WTC11 (cell line): ENCODE data around the gene VCAN. TPM values are rescaled to one million over a fixed set of nuclear protein-coding genes. Genes with fewer than 3 reads are reported as not detected.

Experiments
- ATAC-seq: fragments of 200-7000 bp; cut with Tn5 transposase; 2 replicates; pipeline ENCODE4 v1.10.0; 2021; ENCODE audit warnings: mild to moderate bottlenecking, moderate library complexity
- CTCF ChIA-PET: fragments of 300-600 bp; sonication (Branson Sonifier 250); formaldehyde crosslinking; loops from one replicate; lab custom pipeline; 2021; ENCODE audit warnings: antibody characterized with exemption; lab: Charles Lee
- POLR2A ChIA-PET: fragments of 350-600 bp; sonication (Branson Sonifier 250); formaldehyde crosslinking; loops from one replicate; lab custom pipeline; 2021; ENCODE audit warnings: antibody characterized with exemption; lab: Charles Lee
- DNase-seq: peaks from one replicate; pipeline ENCODE4 v3.0.0; 2021; ENCODE audit warnings: low spot score
- H3K27ac Mint-ChIP-seq: 2 replicates; pipeline ENCODE4 v1.8.0; 2021; ENCODE audit warnings: mixed read lengths
- H3K27me3 Mint-ChIP-seq: 2 replicates; pipeline ENCODE4 v1.8.0; 2021; ENCODE audit warnings: low read depth, mild to moderate bottlenecking, moderate library complexity, mixed read lengths
- H3K36me3 Mint-ChIP-seq: 2 replicates; pipeline ENCODE4 v1.8.0; 2021; ENCODE audit warnings: mixed read lengths
- H3K4me1 Mint-ChIP-seq: 2 replicates; pipeline ENCODE4 v1.8.0; 2022; ENCODE audit warnings: mixed read lengths
- H3K4me3 Mint-ChIP-seq: 2 replicates; pipeline ENCODE4 v1.8.0; 2021; ENCODE audit warnings: mild to moderate bottlenecking, moderate library complexity, mixed read lengths
- H3K9me3 Mint-ChIP-seq: 2 replicates; pipeline ENCODE4 v1.8.0; 2021; ENCODE audit warnings: mixed read lengths
- E2F4 ChIP-seq: sonication (generic); formaldehyde crosslinking; IDR thresholded peaks from 2 replicates; pipeline ENCODE4 v1.8.1; 2022; ENCODE audit warnings: low read depth, mild to moderate bottlenecking, moderate library complexity, missing genetic modification reagents, borderline replicate concordance
- ERG ChIP-seq: fragments of 250-450 bp; sonication (Bioruptor Pico); IDR thresholded peaks from 2 replicates; pipeline ENCODE4 v1.8.0; 2021; ENCODE audit warnings: mild to moderate bottlenecking
- GRHL2 ChIP-seq: fragments of 250-450 bp; sonication (Bioruptor Pico); IDR thresholded peaks from 2 replicates; pipeline ENCODE4 v1.8.0; 2022; ENCODE audit warnings: mild to moderate bottlenecking, moderate library complexity; ENCODE audit not compliant: insufficient replicate concordance, severe bottlenecking
- GTF2I ChIP-seq: fragments of 250-450 bp; sonication (Bioruptor Pico); conservative IDR thresholded peaks from 2 replicates; pipeline ENCODE4 v1.4.0; 2021; ENCODE audit warnings: mild to moderate bottlenecking
- NFATC4 ChIP-seq: fragments of 250-450 bp; sonication (Bioruptor Pico); IDR thresholded peaks from 2 replicates; pipeline ENCODE4 v1.9.0; 2021; ENCODE audit warnings: mild to moderate bottlenecking
- NR2C2 ChIP-seq: sonication (generic); formaldehyde crosslinking; IDR thresholded peaks from 2 replicates; pipeline ENCODE4 v1.8.0; 2022; ENCODE audit warnings: mild to moderate bottlenecking, missing genetic modification reagents
- SMAD4 ChIP-seq: sonication (generic); formaldehyde crosslinking; IDR thresholded peaks from 2 replicates; pipeline ENCODE4 v1.8.0; 2022; ENCODE audit warnings: mild to moderate bottlenecking, missing genetic modification reagents
- ZBTB21 ChIP-seq: sonication (generic); formaldehyde crosslinking; IDR thresholded peaks from 2 replicates; pipeline ENCODE4 v1.8.1; 2023; ENCODE audit warnings: mild to moderate bottlenecking, missing genetic modification reagents, borderline replicate concordance
- ZNF396 ChIP-seq: fragments of 250-450 bp; sonication (Bioruptor Pico); IDR thresholded peaks from 2 replicates; pipeline ENCODE4 v1.8.0; 2021; ENCODE audit warnings: mild to moderate bottlenecking, moderate library complexity, borderline replicate concordance
- ZNF423 ChIP-seq: fragments of 250-450 bp; sonication (Bioruptor Pico); IDR thresholded peaks from 2 replicates; pipeline ENCODE4 v2.1.2; 2022; ENCODE audit warnings: mild to moderate bottlenecking, moderate library complexity
- total RNA-seq: library from RNA; stranded (reverse); gene quantifications from 3 replicates; pipeline ENCODE4 v1.2.3, GENCODE V29; 2021
- TF ChIP-seq, protein P1 (sequence below): sonication (generic); formaldehyde crosslinking; IDR thresholded peaks from 2 replicates; pipeline ENCODE4 v1.8.1; 2022; ENCODE audit warnings: mild to moderate bottlenecking, moderate library complexity, missing genetic modification reagents
- TF ChIP-seq, protein P2 (sequence below): sonication (generic); formaldehyde crosslinking; IDR thresholded peaks from 2 replicates; pipeline ENCODE4 v1.8.1; 2023; ENCODE audit warnings: mild to moderate bottlenecking, missing genetic modification reagents, borderline replicate concordance
- TF ChIP-seq, protein P3 (sequence below): sonication (generic); formaldehyde crosslinking; IDR thresholded peaks from 2 replicates; pipeline ENCODE4 v1.8.1; 2022; ENCODE audit warnings: mild to moderate bottlenecking, missing genetic modification reagents, moderate library complexity, borderline replicate concordance
- TF ChIP-seq, protein P4 (sequence below): sonication (generic); formaldehyde crosslinking; IDR thresholded peaks from 2 replicates; pipeline ENCODE4 v1.8.0; 2022; ENCODE audit warnings: mild to moderate bottlenecking, missing genetic modification reagents

Gene VCAN
- total RNA-seq, 1 experiment from 2014 or later, result 276 TPM

- Mint-ChIP-seq H3K27ac (no peak overlapping the region), H3K36me3 (peaks cover 48% of the 10 kb centered on the region), H3K4me3 (no peak overlapping the region), H3K27me3 (no peaks in the 10 kb centered on the region), H3K4me1 (no peaks in the 10 kb centered on the region), H3K9me3 (no peaks in the 10 kb centered on the region)
- TF ChIP-seq, protein P1, sequence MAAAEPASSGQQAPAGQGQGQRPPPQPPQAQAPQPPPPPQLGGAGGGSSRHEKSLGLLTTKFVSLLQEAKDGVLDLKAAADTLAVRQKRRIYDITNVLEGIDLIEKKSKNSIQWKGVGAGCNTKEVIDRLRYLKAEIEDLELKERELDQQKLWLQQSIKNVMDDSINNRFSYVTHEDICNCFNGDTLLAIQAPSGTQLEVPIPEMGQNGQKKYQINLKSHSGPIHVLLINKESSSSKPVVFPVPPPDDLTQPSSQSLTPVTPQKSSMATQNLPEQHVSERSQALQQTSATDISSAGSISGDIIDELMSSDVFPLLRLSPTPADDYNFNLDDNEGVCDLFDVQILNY (CRISPR knock-in tag), result no peak
- TF ChIP-seq, protein P2, sequence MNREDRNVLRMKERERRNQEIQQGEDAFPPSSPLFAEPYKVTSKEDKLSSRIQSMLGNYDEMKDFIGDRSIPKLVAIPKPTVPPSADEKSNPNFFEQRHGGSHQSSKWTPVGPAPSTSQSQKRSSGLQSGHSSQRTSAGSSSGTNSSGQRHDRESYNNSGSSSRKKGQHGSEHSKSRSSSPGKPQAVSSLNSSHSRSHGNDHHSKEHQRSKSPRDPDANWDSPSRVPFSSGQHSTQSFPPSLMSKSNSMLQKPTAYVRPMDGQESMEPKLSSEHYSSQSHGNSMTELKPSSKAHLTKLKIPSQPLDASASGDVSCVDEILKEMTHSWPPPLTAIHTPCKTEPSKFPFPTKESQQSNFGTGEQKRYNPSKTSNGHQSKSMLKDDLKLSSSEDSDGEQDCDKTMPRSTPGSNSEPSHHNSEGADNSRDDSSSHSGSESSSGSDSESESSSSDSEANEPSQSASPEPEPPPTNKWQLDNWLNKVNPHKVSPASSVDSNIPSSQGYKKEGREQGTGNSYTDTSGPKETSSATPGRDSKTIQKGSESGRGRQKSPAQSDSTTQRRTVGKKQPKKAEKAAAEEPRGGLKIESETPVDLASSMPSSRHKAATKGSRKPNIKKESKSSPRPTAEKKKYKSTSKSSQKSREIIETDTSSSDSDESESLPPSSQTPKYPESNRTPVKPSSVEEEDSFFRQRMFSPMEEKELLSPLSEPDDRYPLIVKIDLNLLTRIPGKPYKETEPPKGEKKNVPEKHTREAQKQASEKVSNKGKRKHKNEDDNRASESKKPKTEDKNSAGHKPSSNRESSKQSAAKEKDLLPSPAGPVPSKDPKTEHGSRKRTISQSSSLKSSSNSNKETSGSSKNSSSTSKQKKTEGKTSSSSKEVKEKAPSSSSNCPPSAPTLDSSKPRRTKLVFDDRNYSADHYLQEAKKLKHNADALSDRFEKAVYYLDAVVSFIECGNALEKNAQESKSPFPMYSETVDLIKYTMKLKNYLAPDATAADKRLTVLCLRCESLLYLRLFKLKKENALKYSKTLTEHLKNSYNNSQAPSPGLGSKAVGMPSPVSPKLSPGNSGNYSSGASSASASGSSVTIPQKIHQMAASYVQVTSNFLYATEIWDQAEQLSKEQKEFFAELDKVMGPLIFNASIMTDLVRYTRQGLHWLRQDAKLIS, result no peak
- TF ChIP-seq NFATC4 (no peak), ZNF396 (no peak)
- TF ChIP-seq, protein P3, sequence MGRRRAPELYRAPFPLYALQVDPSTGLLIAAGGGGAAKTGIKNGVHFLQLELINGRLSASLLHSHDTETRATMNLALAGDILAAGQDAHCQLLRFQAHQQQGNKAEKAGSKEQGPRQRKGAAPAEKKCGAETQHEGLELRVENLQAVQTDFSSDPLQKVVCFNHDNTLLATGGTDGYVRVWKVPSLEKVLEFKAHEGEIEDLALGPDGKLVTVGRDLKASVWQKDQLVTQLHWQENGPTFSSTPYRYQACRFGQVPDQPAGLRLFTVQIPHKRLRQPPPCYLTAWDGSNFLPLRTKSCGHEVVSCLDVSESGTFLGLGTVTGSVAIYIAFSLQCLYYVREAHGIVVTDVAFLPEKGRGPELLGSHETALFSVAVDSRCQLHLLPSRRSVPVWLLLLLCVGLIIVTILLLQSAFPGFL, result no peak
- TF ChIP-seq, protein P4, sequence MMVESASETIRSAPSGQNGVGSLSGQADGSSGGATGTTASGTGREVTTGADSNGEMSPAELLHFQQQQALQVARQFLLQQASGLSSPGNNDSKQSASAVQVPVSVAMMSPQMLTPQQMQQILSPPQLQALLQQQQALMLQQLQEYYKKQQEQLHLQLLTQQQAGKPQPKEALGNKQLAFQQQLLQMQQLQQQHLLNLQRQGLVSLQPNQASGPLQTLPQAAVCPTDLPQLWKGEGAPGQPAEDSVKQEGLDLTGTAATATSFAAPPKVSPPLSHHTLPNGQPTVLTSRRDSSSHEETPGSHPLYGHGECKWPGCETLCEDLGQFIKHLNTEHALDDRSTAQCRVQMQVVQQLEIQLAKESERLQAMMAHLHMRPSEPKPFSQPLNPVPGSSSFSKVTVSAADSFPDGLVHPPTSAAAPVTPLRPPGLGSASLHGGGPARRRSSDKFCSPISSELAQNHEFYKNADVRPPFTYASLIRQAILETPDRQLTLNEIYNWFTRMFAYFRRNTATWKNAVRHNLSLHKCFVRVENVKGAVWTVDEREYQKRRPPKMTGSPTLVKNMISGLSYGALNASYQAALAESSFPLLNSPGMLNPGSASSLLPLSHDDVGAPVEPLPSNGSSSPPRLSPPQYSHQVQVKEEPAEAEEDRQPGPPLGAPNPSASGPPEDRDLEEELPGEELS (CRISPR knock-in tag), result no peak
- ChIA-PET POLR2A (no interaction called here), CTCF (no interaction called here)
- ATAC-seq (no peak), DNase-seq (no peak)
Observed at GRCh38 chr5:83555263-83555662, 83.7 kb downstream of the VCAN start.

GRCh38 chr5:83556190-83556589 lies 84.6 kb downstream of the VCAN start:
- ChIA-PET POLR2A (no interaction called here), CTCF (no interaction called here)
- no peak for ATAC-seq
- peaks cover 54% of the 10 kb centered on the region for H3K36me3 Mint-ChIP-seq
- TF ChIP-seq ZNF423 (CRISPR knock-in tag), result no peak
- no peak for TF ChIP-seq E2F4
- TF ChIP-seq GRHL2 (CRISPR knock-in tag), result no peak
- TF ChIP-seq GTF2I, result no peak
- TF ChIP-seq ZBTB21 (CRISPR knock-in tag), result no peak
- TF ChIP-seq NR2C2, result no peak
- no peak for TF ChIP-seq ERG
- no peak for TF ChIP-seq SMAD4 (CRISPR knock-in tag)
- no peak for DNase-seq
- no peaks in the 10 kb centered on the region for H3K9me3 Mint-ChIP-seq
- H3K27ac Mint-ChIP-seq, result no peak overlapping the region
- no peak overlapping the region for H3K4me3 Mint-ChIP-seq
- no peaks in the 10 kb centered on the region for H3K4me1 Mint-ChIP-seq
- no peaks in the 10 kb centered on the region for H3K27me3 Mint-ChIP-seq
